GM10248 (cell line): ENCODE measurements around the gene WNT16.

Experiments
- CTCF ChIA-PET: fragments of 300-600 bp; sonication (Branson Sonifier 250); formaldehyde crosslinking; extraction: SDS; loops from one replicate; lab custom pipeline; 2021; ENCODE audit warnings: antibody characterized with exemption; lab: Yijun Ruan, JAX
- POLR2A ChIA-PET: fragments of 350-650 bp; sonication (Branson Sonifier 250); formaldehyde crosslinking; extraction: SDS; loops from one replicate; lab custom pipeline; 2020; ENCODE audit warnings: antibody characterized with exemption; lab: Yijun Ruan, JAX
- DNase-seq: peaks from one replicate; pipeline ENCODE4 v3.0.0; 2012; ENCODE audit errors: extremely low spot score
- CTCF ChIP-seq: IDR thresholded peaks from 2 replicates; pipeline ENCODE4 v1.5.1; 2012; ENCODE audit warnings: mild to moderate bottlenecking, low read depth; ENCODE audit errors: extremely low read depth, missing control alignments, control extremely low read depth

WNT16 gene

GRCh38 chr7:121331574-121331973, 2.8 kb downstream of the WNT16 start:
- ChIA-PET CTCF (no interaction called here), POLR2A (no interaction called here)
- DNase-seq = no peak
- TF ChIP-seq CTCF = no peak

GRCh38 chr7:121334376-121334775, 5.6 kb downstream of the WNT16 start:
- no peak for DNase-seq
- CTCF ChIA-PET = no interaction called here
- TF ChIP-seq CTCF = no peak
- POLR2A ChIA-PET = no interaction called here

- POLR2A ChIA-PET = no interaction called here
- no peak for DNase-seq
- TF ChIP-seq CTCF = no peak
- CTCF ChIA-PET = no interaction called here
These were observed 6.3 kb downstream of the WNT16 start for GRCh38 chr7:121334875-121335648.

GRCh38 chr7:121336579-121336978, 7.8 kb downstream of the WNT16 start:
- ChIA-PET CTCF (interaction anchor here (0.8 to 1.1 kb wide), 2 partner anchors 60 to 228 kb away, joined by 3 to 5 read pairs; partner anchors contain the start of gene FAM3C), POLR2A (no interaction called here)
- no peak for DNase-seq

GRCh38 chr7:121337398-121337797, 8.6 kb downstream of the WNT16 start:
- POLR2A ChIA-PET = no interaction called here
- peak; percentile 44 for TF ChIP-seq CTCF

More at GRCh38 chr7:121336579-121336978, 7.8 kb downstream of the WNT16 start:
- TF ChIP-seq CTCF = no peak

GRCh38 chr7:121339082-121339481, 10.3 kb downstream of the WNT16 start:
- CTCF ChIA-PET = no interaction called here
- TF ChIP-seq CTCF = no peak
- POLR2A ChIA-PET = no interaction called here
- DNase-seq = no peak

More at GRCh38 chr7:121337398-121337797, 8.6 kb downstream of the WNT16 start:
- no peak for DNase-seq
- CTCF ChIA-PET = interaction anchor here (0.8 to 1.1 kb wide), 2 partner anchors 59 to 229 kb away, joined by 3 to 5 read pairs; partner anchors contain the start of gene FAM3C
